Chondrocyte (in vitro differentiated cells): ENCODE measurements around the gene KHNYN. TPM values are rescaled to one million over a fixed set of nuclear protein-coding genes. Genes with fewer than 3 reads are reported as not detected.

Experiments
- DNase-seq: peaks from one replicate; pipeline ENCODE4 v3.0.0; 2021; ENCODE audit warnings: mixed read lengths, low spot score
- H3K27ac Mint-ChIP-seq: one replicate; pipeline ENCODE4 v1.8.0; 2021; ENCODE audit warnings: mild to moderate bottlenecking, moderate library complexity, mixed read lengths; ENCODE audit not compliant: unreplicated experiment
- H3K27me3 Mint-ChIP-seq: 2 replicates; pipeline ENCODE4 v1.8.0; 2021; ENCODE audit warnings: low read depth, mixed read lengths
- H3K36me3 Mint-ChIP-seq: 2 replicates; pipeline ENCODE4 v1.8.0; 2021; ENCODE audit warnings: low read depth, mixed read lengths
- H3K4me1 Mint-ChIP-seq: 2 replicates; pipeline ENCODE4 v1.8.0; 2021; ENCODE audit warnings: low read depth, mild to moderate bottlenecking, mixed read lengths
- H3K4me3 Mint-ChIP-seq: one replicate; pipeline ENCODE4 v1.8.0; 2021; ENCODE audit warnings: mild to moderate bottlenecking, moderate library complexity, mixed read lengths; ENCODE audit not compliant: unreplicated experiment
- H3K9me3 Mint-ChIP-seq: 2 replicates; pipeline ENCODE4 v1.8.0; 2021; ENCODE audit warnings: low read depth, mixed read lengths
- CTCF ChIP-seq: fragments of 200-600 bp; sonication (generic); IDR thresholded peaks from 2 replicates; pipeline ENCODE4 v1.5.0; 2021; ENCODE audit warnings: antibody characterized with exemption, mild to moderate bottlenecking, moderate library complexity
- total RNA-seq: library from RNA; stranded (reverse); gene quantifications from 3 replicates; pipeline ENCODE4 v1.2.1, GENCODE V29; 2021

Gene KHNYN
- total RNA-seq, 1 donor from 2014 or later: 53.8 TPM

GRCh38 chr14:24392325-24393091 lies 37.2 kb upstream of the KHNYN start:
- Mint-ChIP-seq H3K36me3 (no peaks in the 10 kb centered on the region), H3K9me3 (no peaks in the 10 kb centered on the region), H3K27me3 (no peaks in the 10 kb centered on the region), H3K27ac (peak overlapping the region; percentile 2), H3K4me1 (peaks cover 35% of the 10 kb centered on the region), H3K4me3 (no peak overlapping the region)
- no peak for DNase-seq
- TF ChIP-seq CTCF: peak; percentile 63

GRCh38 chr14:24394275-24394674 lies 35.5 kb upstream of the KHNYN start:
- Mint-ChIP-seq H3K4me1 (peaks cover 45% of the 10 kb centered on the region), H3K9me3 (no peaks in the 10 kb centered on the region), H3K4me3 (no peak overlapping the region), H3K27me3 (no peaks in the 10 kb centered on the region), H3K36me3 (no peaks in the 10 kb centered on the region), H3K27ac (no peak overlapping the region)
- no peak for DNase-seq
- peak; percentile 32 for TF ChIP-seq CTCF

- H3K4me1 Mint-ChIP-seq: peaks cover 61% of the 10 kb centered on the region
- no peak for TF ChIP-seq CTCF
- H3K9me3 Mint-ChIP-seq: no peaks in the 10 kb centered on the region
- no peak for DNase-seq
- H3K36me3 Mint-ChIP-seq: no peaks in the 10 kb centered on the region
- H3K4me3 Mint-ChIP-seq: no peak overlapping the region
- peak overlapping the region; percentile 5 for H3K27ac Mint-ChIP-seq
- no peaks in the 10 kb centered on the region for H3K27me3 Mint-ChIP-seq
Observed at GRCh38 chr14:24395609-24396582, 33.9 kb upstream of the KHNYN start.

- Mint-ChIP-seq H3K27me3 (no peaks in the 10 kb centered on the region), H3K4me1 (peaks cover 63% of the 10 kb centered on the region), H3K9me3 (no peaks in the 10 kb centered on the region), H3K27ac (peak overlapping the region; percentile 15), H3K4me3 (peak overlapping the region; percentile 10), H3K36me3 (no peaks in the 10 kb centered on the region)
- no peak for DNase-seq
- TF ChIP-seq CTCF: no peak
Observed at GRCh38 chr14:24397639-24398292, 32.0 kb upstream of the KHNYN start.

- DNase-seq: no peak
- H3K27ac Mint-ChIP-seq: no peak overlapping the region
- TF ChIP-seq CTCF: no peak
- H3K4me3 Mint-ChIP-seq: peak overlapping the region; percentile 40
- no peaks in the 10 kb centered on the region for H3K27me3 Mint-ChIP-seq
- H3K36me3 Mint-ChIP-seq: no peaks in the 10 kb centered on the region
- H3K9me3 Mint-ChIP-seq: no peaks in the 10 kb centered on the region
- H3K4me1 Mint-ChIP-seq: peaks cover 67% of the 10 kb centered on the region
Observed at GRCh38 chr14:24398293-24398652, 31.5 kb upstream of the KHNYN start.
